HG02943 (cell line): ENCODE results near the gene TNK1.
"Not testable (repeated sequence)": the region's sequence is repeated elsewhere in the genome, so short reads cannot be mapped to it uniquely, and the experiment has no call there.

Experiments
- ATAC-seq: cut with Tn5 transposase; IDR thresholded peaks from one replicate; pipeline ENCODE4 v1.9.1; 2021; ENCODE audit warnings: mild to moderate bottlenecking, low read depth, moderate library complexity; ENCODE audit not compliant: unreplicated experiment

Gene TNK1

GRCh38 chr17:7354262-7354843, 26.5 kb upstream of the TNK1 start:
- ATAC-seq = no peak

- no peak for ATAC-seq
Observed at GRCh38 chr17:7355053-7355452, 25.8 kb upstream of the TNK1 start, which contains the start of gene TMEM95. Gene TMEM95, plus strand, starts transcription at chr17:7355156. Its CDS starts 49 bp downstream, at chr17:7355205.

- ATAC-seq = no peak
Observed at GRCh38 chr17:7355573-7355972, 25.3 kb upstream of the TNK1 start.

- no peak for ATAC-seq
Observed at GRCh38 chr17:7356072-7356549, 24.8 kb upstream of the TNK1 start.

- ATAC-seq = no peak
Observed at GRCh38 chr17:7356756-7357155, 24.1 kb upstream of the TNK1 start.

GRCh38 chr17:7357381-7357780, 23.5 kb upstream of the TNK1 start:
- no peak for ATAC-seq

- no peak for ATAC-seq
Observed at GRCh38 chr17:7361906-7362305, 19.0 kb upstream of the TNK1 start.

GRCh38 chr17:7363311-7363710, 17.6 kb upstream of the TNK1 start:
- ATAC-seq = no peak

GRCh38 chr17:7365963-7366362, 14.9 kb upstream of the TNK1 start:
- not testable (repeated sequence) for ATAC-seq

GRCh38 chr17:7367083-7367482, 13.8 kb upstream of the TNK1 start:
- ATAC-seq = no peak

- no peak for ATAC-seq
Observed at GRCh38 chr17:7367918-7368598, 12.8 kb upstream of the TNK1 start.

- ATAC-seq = not testable (repeated sequence)
Observed at GRCh38 chr17:7368599-7368994, 12.3 kb upstream of the TNK1 start.

- no peak for ATAC-seq
Observed at GRCh38 chr17:7369825-7370224, 11.1 kb upstream of the TNK1 start.

GRCh38 chr17:7370853-7371252, 10.0 kb upstream of the TNK1 start:
- no peak for ATAC-seq

- ATAC-seq = no peak
Observed at GRCh38 chr17:7374353-7374752, 6.5 kb upstream of the TNK1 start.

- ATAC-seq = no peak
Observed at GRCh38 chr17:7379134-7379533, 1.8 kb upstream of the TNK1 start.

- no peak for ATAC-seq
Observed at GRCh38 chr17:7380321-7380720, 568 bp upstream of the TNK1 start.

- ATAC-seq = no peak
Observed at GRCh38 chr17:7382901-7383300, 2.0 kb downstream of the TNK1 start.

GRCh38 chr17:7383371-7383741, 2.5 kb downstream of the TNK1 start:
- no peak for ATAC-seq

- ATAC-seq = no peak
Observed at GRCh38 chr17:7383742-7384488, 3.0 kb downstream of the TNK1 start.

- ATAC-seq = no peak
Observed at GRCh38 chr17:7384489-7385081, 3.7 kb downstream of the TNK1 start.
